Fibroblast of lung (primary cell): ENCODE data around the gene SLC16A9.

ENCODE experiments used
- CTCF ChIP-seq, 2 donors: IDR thresholded peaks in 1 of 2; conservative IDR thresholded peaks in 1 of 2; 1 replicate in 1 of 2; 2 replicates in 1 of 2; pipeline ENCODE4 v1.5.1; 2011 to 2012; ENCODE audit warnings: low read length in 2 of 2, control low read depth in 1 of 2, inconsistent platforms in 1 of 2, low read depth in 1 of 2, mild to moderate bottlenecking in 1 of 2
- EZH2 ChIP-seq: IDR thresholded peaks from 2 replicates; pipeline ENCODE4 v1.5.1; 2012; ENCODE audit warnings: low read length, control low read depth, mild to moderate bottlenecking; ENCODE audit errors: missing control alignments

- TF ChIP-seq CTCF (conservative IDR thresholded peaks at IDR 0.05 in 1 of 2, IDR thresholded peaks at IDR 0.05 in 1 of 2; ENCODE audit: low read depth in 1 of 2, low read length in 2 of 2) = no peak
- no peak for TF ChIP-seq EZH2
These were observed 30.8 kb downstream of the SLC16A9 start for GRCh38 chr10:59678884-59679301.
